ENCODE data around the gene LPIN1. TPM values are rescaled to one million over a fixed set of nuclear protein-coding genes. Genes with fewer than 3 reads are reported as not detected.

LPIN1 gene
- total RNA-seq, 2 experiments from 2014 or later: 96.4 to 102 TPM

GRCh38 chr2:11705711-11706110 lies 40.7 kb upstream of the LPIN1 start:
- H3K27ac Mint-ChIP-seq: no peak overlapping the region
- CTCF ChIA-PET: interaction anchor here (1.2 to 5.7 kb wide), 6 partner anchors 12 to 93 kb away, joined by 3 to 29 read pairs (median 4); no protein-coding TSS in a partner anchor
- no peaks in the 10 kb centered on the region for H3K36me3 Mint-ChIP-seq (ENCODE audit: low read depth)
- intact Hi-C loops (cut with micrococcal nuclease): no loop called here
- H3K4me3 Mint-ChIP-seq: no peak overlapping the region
- H3K9me3 Mint-ChIP-seq: peaks cover 3% of the 10 kb centered on the region
- no peaks in the 10 kb centered on the region for H3K4me1 Mint-ChIP-seq (ENCODE audit: low read depth)
- no peaks in the 10 kb centered on the region for H3K27me3 Mint-ChIP-seq (ENCODE audit: low read depth)
- DNase-seq: no peak

GRCh38 chr2:11708106-11708505 lies 38.3 kb upstream of the LPIN1 start:
- Mint-ChIP-seq H3K4me3 (no peak overlapping the region), H3K36me3 (ENCODE audit: low read depth) (no peaks in the 10 kb centered on the region), H3K9me3 (peaks cover 3% of the 10 kb centered on the region), H3K27ac (no peak overlapping the region), H3K27me3 (ENCODE audit: low read depth) (no peaks in the 10 kb centered on the region), H3K4me1 (ENCODE audit: low read depth) (no peaks in the 10 kb centered on the region)
- DNase-seq: no peak
- CTCF ChIA-PET: interaction anchor here (0.6 to 2.3 kb wide), 4 partner anchors 13 to 77 kb away, joined by 3 to 6 read pairs (median 4); no protein-coding TSS in a partner anchor
- intact Hi-C loops (cut with micrococcal nuclease): no loop called here

DNA sequence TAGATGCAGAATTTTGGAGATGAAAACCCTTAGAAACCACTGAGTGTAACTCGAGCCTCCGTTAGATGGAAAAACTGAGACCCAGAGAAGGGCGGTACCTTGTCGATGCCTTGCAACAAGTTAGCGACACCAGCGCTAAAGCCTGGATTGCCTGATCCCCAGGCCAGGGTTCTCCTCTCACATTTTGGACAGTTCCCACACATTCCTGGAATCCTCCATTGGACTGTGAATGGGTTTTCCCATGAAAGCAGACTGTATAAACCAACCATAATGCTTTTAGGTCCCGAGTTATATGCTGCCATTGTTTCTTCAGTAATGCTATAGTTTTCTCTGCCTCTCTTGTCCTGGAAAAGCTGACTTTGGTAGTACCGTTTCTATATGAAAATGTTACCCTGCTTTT lies 37.1 kb upstream of the LPIN1 start:
- no peak for DNase-seq
- Mint-ChIP-seq H3K27ac (no peak overlapping the region), H3K9me3 (peaks cover 3% of the 10 kb centered on the region), H3K4me1 (ENCODE audit: low read depth) (no peaks in the 10 kb centered on the region), H3K27me3 (ENCODE audit: low read depth) (no peaks in the 10 kb centered on the region), H3K36me3 (ENCODE audit: low read depth) (no peaks in the 10 kb centered on the region), H3K4me3 (no peak overlapping the region)
- CTCF ChIA-PET: interaction anchor here (1.0 to 1.7 kb wide), 3 partner anchors 16 to 70 kb away, joined by 3 to 5 read pairs (median 3); no protein-coding TSS in a partner anchor
- intact Hi-C loops (cut with micrococcal nuclease): no loop called here

DNA sequence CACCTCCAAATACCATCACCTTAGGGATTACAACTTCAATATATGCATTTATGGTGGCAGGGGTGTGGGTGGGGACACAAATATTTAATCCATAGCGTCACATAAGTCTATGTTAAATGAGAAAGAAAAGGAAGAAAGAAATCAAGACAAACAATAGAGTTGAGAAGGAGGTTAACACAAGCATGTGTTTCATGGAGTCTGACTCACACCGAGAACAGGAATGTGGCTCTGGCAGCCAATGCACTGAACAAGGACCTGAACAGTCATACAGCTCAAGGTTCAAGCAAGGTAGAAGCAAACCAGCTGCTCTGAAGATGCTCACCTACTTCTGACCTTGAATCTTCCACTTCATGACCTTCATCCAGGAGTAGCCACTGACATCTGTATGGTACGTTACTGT lies 36.2 kb upstream of the LPIN1 start:
- CTCF ChIA-PET: interaction anchor here (0.6 to 1.7 kb wide), 4 partner anchors 9 to 118 kb away, joined by 3 to 5 read pairs (median 4); no protein-coding TSS in a partner anchor
- Mint-ChIP-seq H3K9me3 (peaks cover 3% of the 10 kb centered on the region), H3K4me1 (ENCODE audit: low read depth) (no peaks in the 10 kb centered on the region), H3K27ac (no peak overlapping the region), H3K36me3 (ENCODE audit: low read depth) (no peaks in the 10 kb centered on the region), H3K27me3 (ENCODE audit: low read depth) (no peaks in the 10 kb centered on the region), H3K4me3 (no peak overlapping the region)
- no peak for DNase-seq
- intact Hi-C loops (cut with micrococcal nuclease): no loop called here

DNA sequence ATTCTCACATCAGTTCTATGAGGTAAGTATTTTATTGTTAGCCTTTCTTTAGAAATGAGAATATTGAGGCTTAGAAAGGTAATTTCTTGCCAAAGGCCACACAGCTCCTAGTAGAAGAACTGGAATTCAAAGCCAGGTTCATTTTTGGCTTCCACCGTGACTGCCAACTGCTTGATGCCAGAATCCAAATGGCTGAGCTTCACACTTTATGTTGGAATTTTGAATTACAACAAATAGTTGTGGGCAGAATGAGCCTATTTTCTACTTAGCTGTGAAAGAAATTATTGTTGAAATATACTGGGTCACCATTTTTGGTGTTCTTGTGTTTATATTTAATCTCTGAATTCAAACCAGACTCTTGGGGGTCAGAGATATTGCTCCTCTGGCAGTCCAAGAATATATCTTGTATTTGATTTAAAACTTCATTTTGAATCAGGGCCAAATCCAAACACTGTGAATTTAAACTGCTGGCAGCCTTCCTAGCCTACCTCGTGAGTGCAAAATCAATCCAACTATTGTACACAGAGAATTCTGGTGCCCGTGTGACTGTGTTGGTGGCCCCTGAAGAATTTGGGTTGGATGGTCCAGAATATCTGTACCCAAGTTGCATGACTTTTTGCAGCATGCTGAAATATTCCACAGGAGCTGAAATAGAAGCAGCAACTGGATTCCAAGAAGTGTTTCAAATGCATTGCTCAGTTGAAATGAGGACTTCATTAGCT lies 35.6 kb upstream of the LPIN1 start:
- no peaks in the 10 kb centered on the region for H3K36me3 Mint-ChIP-seq (ENCODE audit: low read depth)
- DNase-seq: no peak
- CTCF ChIA-PET: interaction anchor here (1.1 to 1.7 kb wide), 2 partner anchors 9 to 69 kb away, joined by 4 to 5 read pairs; no protein-coding TSS in a partner anchor
- H3K4me3 Mint-ChIP-seq: no peak overlapping the region
- H3K27ac Mint-ChIP-seq: no peak overlapping the region
- H3K4me1 Mint-ChIP-seq (ENCODE audit: low read depth): no peaks in the 10 kb centered on the region
- no peaks in the 10 kb centered on the region for H3K27me3 Mint-ChIP-seq (ENCODE audit: low read depth)
- H3K9me3 Mint-ChIP-seq: no peaks in the 10 kb centered on the region
- intact Hi-C loops (cut with micrococcal nuclease): no loop called here

- no peak overlapping the region for H3K4me3 Mint-ChIP-seq
- CTCF ChIA-PET: no interaction called here
- H3K27me3 Mint-ChIP-seq (ENCODE audit: low read depth): no peaks in the 10 kb centered on the region
- DNase-seq: no peak
- H3K27ac Mint-ChIP-seq: no peak overlapping the region
- intact Hi-C loops (cut with micrococcal nuclease): no loop called here
- no peaks in the 10 kb centered on the region for H3K4me1 Mint-ChIP-seq (ENCODE audit: low read depth)
- H3K9me3 Mint-ChIP-seq: no peaks in the 10 kb centered on the region
- no peaks in the 10 kb centered on the region for H3K36me3 Mint-ChIP-seq (ENCODE audit: low read depth)
Observed at GRCh38 chr2:11711354-11711716, 35.1 kb upstream of the LPIN1 start.

DNA sequence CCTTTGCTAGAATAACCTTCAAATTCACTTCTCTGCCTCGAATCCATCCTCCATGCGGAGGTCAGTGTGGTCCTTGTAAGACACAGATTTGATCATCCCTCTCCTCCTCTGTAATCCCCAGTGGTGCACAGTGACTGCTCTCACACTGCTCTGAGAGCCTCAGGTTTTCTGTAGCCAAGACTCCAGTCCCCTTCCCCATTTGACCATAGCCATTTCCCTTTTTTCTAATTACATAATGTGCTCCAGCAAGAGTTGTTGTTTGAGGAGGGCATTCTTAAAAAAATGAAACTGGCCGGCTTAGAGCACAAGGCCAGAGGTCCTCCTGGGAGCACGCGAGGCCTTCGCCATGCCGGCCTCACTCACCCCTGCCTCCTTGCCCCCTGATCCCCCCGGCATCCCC lies 34.7 kb upstream of the LPIN1 start:
- CTCF ChIA-PET: interaction anchor here (0.6 kb wide), 1 partner anchor 107 kb away, joined by 3 read pairs; no protein-coding TSS in a partner anchor
- Mint-ChIP-seq H3K4me3 (no peak overlapping the region), H3K27ac (no peak overlapping the region), H3K9me3 (no peaks in the 10 kb centered on the region), H3K27me3 (ENCODE audit: low read depth) (no peaks in the 10 kb centered on the region), H3K36me3 (ENCODE audit: low read depth) (no peaks in the 10 kb centered on the region), H3K4me1 (ENCODE audit: low read depth) (no peaks in the 10 kb centered on the region)
- intact Hi-C loops (cut with micrococcal nuclease): no loop called here
- no peak for DNase-seq

GRCh38 chr2:11712866-11713265 lies 33.6 kb upstream of the LPIN1 start:
- Mint-ChIP-seq H3K4me3 (no peak overlapping the region), H3K9me3 (no peaks in the 10 kb centered on the region), H3K4me1 (ENCODE audit: low read depth) (no peaks in the 10 kb centered on the region), H3K36me3 (ENCODE audit: low read depth) (no peaks in the 10 kb centered on the region), H3K27ac (no peak overlapping the region), H3K27me3 (ENCODE audit: low read depth) (peaks cover 1% of the 10 kb centered on the region)
- intact Hi-C loops (cut with micrococcal nuclease): no loop called here
- no peak for DNase-seq
- CTCF ChIA-PET: interaction anchor here (0.5 to 1.0 kb wide), 2 partner anchors 24 to 850 kb away, joined by 3 to 4 read pairs; no protein-coding TSS in a partner anchor

DNA sequence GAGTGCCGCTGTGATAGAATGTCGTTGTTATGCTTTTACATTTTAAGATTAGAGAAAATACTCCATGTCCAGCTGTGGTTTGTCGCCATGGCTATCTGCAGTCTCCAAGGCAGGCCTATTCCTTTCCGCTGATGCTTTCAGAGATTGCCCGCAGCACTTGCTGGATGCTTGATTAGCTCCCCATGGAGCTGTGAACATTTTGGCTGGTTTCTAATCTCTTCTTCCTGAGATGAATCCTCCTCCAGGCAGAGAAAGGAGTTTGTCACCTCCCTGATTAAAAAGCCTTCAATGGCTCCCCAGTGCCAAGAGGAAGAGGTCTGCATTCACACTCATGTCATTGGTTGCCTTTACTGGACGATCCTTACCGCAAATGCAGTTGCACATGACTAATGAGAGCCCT lies 32.6 kb upstream of the LPIN1 start:
- H3K4me1 Mint-ChIP-seq (ENCODE audit: low read depth): no peaks in the 10 kb centered on the region
- H3K36me3 Mint-ChIP-seq (ENCODE audit: low read depth): no peaks in the 10 kb centered on the region
- H3K4me3 Mint-ChIP-seq: no peak overlapping the region
- peaks cover 3% of the 10 kb centered on the region for H3K27me3 Mint-ChIP-seq (ENCODE audit: low read depth)
- intact Hi-C loops (cut with micrococcal nuclease): no loop called here
- no peaks in the 10 kb centered on the region for H3K9me3 Mint-ChIP-seq
- DNase-seq: no peak
- no peak overlapping the region for H3K27ac Mint-ChIP-seq
- CTCF ChIA-PET: no interaction called here

GRCh38 chr2:11715987-11716652 lies 30.3 kb upstream of the LPIN1 start:
- peaks cover 7% of the 10 kb centered on the region for H3K4me1 Mint-ChIP-seq (ENCODE audit: low read depth)
- H3K4me3 Mint-ChIP-seq: no peak overlapping the region
- DNase-seq: no peak
- H3K27me3 Mint-ChIP-seq (ENCODE audit: low read depth): peaks cover 3% of the 10 kb centered on the region
- intact Hi-C loops (cut with micrococcal nuclease): no loop called here
- CTCF ChIA-PET: interaction anchor here (0.9 kb wide), 1 partner anchor 23 kb away, joined by 3 read pairs; no protein-coding TSS in a partner anchor
- no peak overlapping the region for H3K27ac Mint-ChIP-seq
- no peaks in the 10 kb centered on the region for H3K36me3 Mint-ChIP-seq (ENCODE audit: low read depth)
- no peaks in the 10 kb centered on the region for H3K9me3 Mint-ChIP-seq

- CTCF ChIA-PET: interaction anchor here (0.9 kb wide), 1 partner anchor 24 kb away, joined by 3 read pairs; no protein-coding TSS in a partner anchor
- intact Hi-C loops (cut with micrococcal nuclease): no loop called here
- Mint-ChIP-seq H3K27me3 (ENCODE audit: low read depth) (peaks cover 3% of the 10 kb centered on the region), H3K27ac (no peak overlapping the region), H3K4me1 (ENCODE audit: low read depth) (peaks cover 7% of the 10 kb centered on the region), H3K4me3 (no peak overlapping the region), H3K9me3 (no peaks in the 10 kb centered on the region), H3K36me3 (ENCODE audit: low read depth) (no peaks in the 10 kb centered on the region)
- no peak for DNase-seq
Observed at GRCh38 chr2:11716689-11717321, 29.6 kb upstream of the LPIN1 start.

DNA sequence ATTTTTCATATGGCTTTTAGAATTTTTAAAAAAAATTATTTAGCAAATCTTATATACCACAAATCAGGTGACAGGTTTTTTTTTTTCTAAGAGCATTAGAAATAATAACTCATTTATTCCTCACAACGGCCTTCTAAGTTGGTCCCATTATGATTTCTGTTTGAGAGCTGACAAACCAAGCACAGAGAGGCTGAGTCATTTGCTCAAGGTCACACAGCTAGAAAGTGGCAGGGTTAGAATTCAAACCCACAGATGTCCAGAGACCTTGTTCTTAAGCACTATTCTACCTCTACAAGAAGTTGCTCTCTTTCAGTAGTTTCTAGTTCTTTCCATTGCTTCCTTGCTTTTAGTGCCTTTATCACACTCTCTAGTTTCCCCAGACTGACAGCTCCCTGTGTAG lies 28.8 kb upstream of the LPIN1 start:
- Mint-ChIP-seq H3K27me3 (ENCODE audit: low read depth) (peaks cover 3% of the 10 kb centered on the region), H3K9me3 (no peaks in the 10 kb centered on the region), H3K4me3 (no peak overlapping the region), H3K36me3 (ENCODE audit: low read depth) (no peaks in the 10 kb centered on the region), H3K27ac (no peak overlapping the region), H3K4me1 (ENCODE audit: low read depth) (peaks cover 7% of the 10 kb centered on the region)
- CTCF ChIA-PET: interaction anchor here (1.2 to 2.9 kb wide), 2 partner anchors 61 to 67 kb away, joined by 3 to 10 read pairs; no protein-coding TSS in a partner anchor
- DNase-seq: no peak
- intact Hi-C loops (cut with micrococcal nuclease): no loop called here
